K562 (cell line): ENCODE data around the gene LPCAT1. TPM values are rescaled to one million over a fixed set of nuclear protein-coding genes. Genes with fewer than 3 reads are reported as not detected.

Source experiments
- GTF2A2 ChIP-seq: IDR thresholded peaks from 2 replicates; pipeline ENCODE4 v1.6.1; 2016; ENCODE audit warnings: mild to moderate bottlenecking, missing genetic modification characterization, missing compliant biosample characterization
- LCOR ChIP-seq: sonication (generic); formaldehyde crosslinking; IDR thresholded peaks from 2 replicates; pipeline ENCODE4 v1.8.0; 2022; ENCODE audit warnings: mild to moderate bottlenecking, missing genetic modification reagents
- MEF2A ChIP-seq: IDR thresholded peaks from 2 replicates; pipeline ENCODE4 v1.6.1; 2011; ENCODE audit warnings: low read depth, mild to moderate bottlenecking, low read length, moderate library complexity; ENCODE audit not compliant: control insufficient read depth
- THRAP3 ChIP-seq: fragments of 450-650 bp; IDR thresholded peaks from 2 replicates; pipeline ENCODE4 v1.6.1; 2016; ENCODE audit warnings: mild to moderate bottlenecking, inconsistent platforms, borderline replicate concordance
- ZFPM2 ChIP-seq: fragments of 250-450 bp; sonication (Bioruptor Pico); IDR thresholded peaks from 2 replicates; pipeline ENCODE4 v1.5.1; 2022; ENCODE audit warnings: mild to moderate bottlenecking
- ZNF217 ChIP-seq: sonication (generic); formaldehyde crosslinking; IDR thresholded peaks from 2 replicates; pipeline ENCODE4 v1.8.0; 2022; ENCODE audit warnings: mild to moderate bottlenecking, missing genetic modification reagents
- polyA plus RNA-seq, 8 experiments: library from polyadenylated mRNA; depleted of rRNA in 4 of 8; stranded (reverse) in 5 of 8; unstranded in 3 of 8; fragments of >200 nt; fragmentation: Nextera tagmentation in 2 of 8; fragmentation: Illumina TruSeq in 1 of 8; extraction: Ambion mirVana in 2 of 8; extraction: Trizol in 1 of 8; gene quantifications; 2 replicates each; pipeline versions ENCODE4 v1.2.1 to v1.2.3, GENCODE V29; 2011 to 2014; ENCODE audit warnings: inconsistent platforms in 1 of 8, missing spikeins in 1 of 8
- total RNA-seq, 7 experiments: library from RNA; depleted of rRNA in 6 of 7; stranded (reverse); fragments of >200 nt in 6 of 7; fragmentation: Illumina TruSeq in 2 of 7; extraction: Trizol in 2 of 7; gene quantifications; 2 replicates each; pipeline versions ENCODE4 v1.2.1 to v1.2.3, GENCODE V29; 2011 to 2021; ENCODE audit warnings: low replicate concordance in 1 of 7
- TF ChIP-seq, protein P1 (sequence below): fragments of 450-650 bp; IDR thresholded peaks from 2 replicates; pipeline ENCODE4 v1.7.0; 2016; ENCODE audit warnings: borderline replicate concordance
- TF ChIP-seq, protein P2 (sequence below): fragments of 450-650 bp; IDR thresholded peaks from 2 replicates; pipeline ENCODE4 v1.7.1; 2018; ENCODE audit warnings: mild to moderate bottlenecking, low read depth; ENCODE audit not compliant: partially characterized antibody

LPCAT1 gene
- total and polyA plus RNA-seq, 9 of the 15 experiments (the other 6 are each of a cell fraction or from before 2014, with no cell fraction given), result 0.14 to 18.4 (median 13.9) TPM

DNA sequence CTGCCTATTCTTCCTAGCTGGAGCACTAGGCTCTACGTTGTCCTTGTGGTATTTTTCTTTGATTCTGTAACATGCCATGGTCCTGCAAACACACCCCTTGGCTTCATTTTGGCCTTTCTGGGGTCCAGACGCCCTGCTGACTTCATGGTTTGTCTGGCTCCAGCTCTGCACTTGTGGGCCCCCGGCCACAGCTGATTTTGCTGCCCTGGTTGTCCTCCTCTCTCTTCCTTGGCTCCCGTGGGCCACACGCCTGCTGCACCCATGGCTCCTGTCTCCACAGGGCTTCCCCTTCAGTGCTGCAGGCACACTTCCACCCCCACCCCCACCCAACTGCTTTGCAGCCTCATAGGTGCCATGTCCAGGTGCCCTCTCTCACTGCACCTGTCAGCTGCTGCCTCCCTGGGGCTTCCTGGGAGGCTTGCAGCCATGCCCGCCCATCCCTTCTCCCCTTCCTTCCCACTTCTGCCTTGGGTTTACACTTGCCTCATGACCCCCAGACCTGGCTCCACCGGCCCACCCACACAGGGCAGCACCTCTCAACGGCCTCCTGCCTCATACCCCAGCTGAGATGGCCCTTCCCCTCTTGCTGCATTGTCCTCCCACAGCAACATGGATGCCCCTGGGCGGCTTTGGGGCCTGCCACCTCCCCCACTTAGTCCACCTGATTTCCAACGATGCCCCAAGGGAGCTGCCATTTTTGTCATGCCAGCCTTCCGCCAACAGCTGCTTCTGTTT, 104.1 kb downstream of the LPCAT1 start (continued):
- TF ChIP-seq, protein P1, sequence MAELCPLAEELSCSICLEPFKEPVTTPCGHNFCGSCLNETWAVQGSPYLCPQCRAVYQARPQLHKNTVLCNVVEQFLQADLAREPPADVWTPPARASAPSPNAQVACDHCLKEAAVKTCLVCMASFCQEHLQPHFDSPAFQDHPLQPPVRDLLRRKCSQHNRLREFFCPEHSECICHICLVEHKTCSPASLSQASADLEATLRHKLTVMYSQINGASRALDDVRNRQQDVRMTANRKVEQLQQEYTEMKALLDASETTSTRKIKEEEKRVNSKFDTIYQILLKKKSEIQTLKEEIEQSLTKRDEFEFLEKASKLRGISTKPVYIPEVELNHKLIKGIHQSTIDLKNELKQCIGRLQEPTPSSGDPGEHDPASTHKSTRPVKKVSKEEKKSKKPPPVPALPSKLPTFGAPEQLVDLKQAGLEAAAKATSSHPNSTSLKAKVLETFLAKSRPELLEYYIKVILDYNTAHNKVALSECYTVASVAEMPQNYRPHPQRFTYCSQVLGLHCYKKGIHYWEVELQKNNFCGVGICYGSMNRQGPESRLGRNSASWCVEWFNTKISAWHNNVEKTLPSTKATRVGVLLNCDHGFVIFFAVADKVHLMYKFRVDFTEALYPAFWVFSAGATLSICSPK, result no peak
- TF ChIP-seq GTF2A2 (tag), result no peak
- TF ChIP-seq LCOR (CRISPR knock-in tag), result no peak
- TF ChIP-seq ZNF217 (CRISPR knock-in tag), result no peak
- no peak for TF ChIP-seq THRAP3
- no peak for TF ChIP-seq MEF2A
- TF ChIP-seq, protein P2, sequence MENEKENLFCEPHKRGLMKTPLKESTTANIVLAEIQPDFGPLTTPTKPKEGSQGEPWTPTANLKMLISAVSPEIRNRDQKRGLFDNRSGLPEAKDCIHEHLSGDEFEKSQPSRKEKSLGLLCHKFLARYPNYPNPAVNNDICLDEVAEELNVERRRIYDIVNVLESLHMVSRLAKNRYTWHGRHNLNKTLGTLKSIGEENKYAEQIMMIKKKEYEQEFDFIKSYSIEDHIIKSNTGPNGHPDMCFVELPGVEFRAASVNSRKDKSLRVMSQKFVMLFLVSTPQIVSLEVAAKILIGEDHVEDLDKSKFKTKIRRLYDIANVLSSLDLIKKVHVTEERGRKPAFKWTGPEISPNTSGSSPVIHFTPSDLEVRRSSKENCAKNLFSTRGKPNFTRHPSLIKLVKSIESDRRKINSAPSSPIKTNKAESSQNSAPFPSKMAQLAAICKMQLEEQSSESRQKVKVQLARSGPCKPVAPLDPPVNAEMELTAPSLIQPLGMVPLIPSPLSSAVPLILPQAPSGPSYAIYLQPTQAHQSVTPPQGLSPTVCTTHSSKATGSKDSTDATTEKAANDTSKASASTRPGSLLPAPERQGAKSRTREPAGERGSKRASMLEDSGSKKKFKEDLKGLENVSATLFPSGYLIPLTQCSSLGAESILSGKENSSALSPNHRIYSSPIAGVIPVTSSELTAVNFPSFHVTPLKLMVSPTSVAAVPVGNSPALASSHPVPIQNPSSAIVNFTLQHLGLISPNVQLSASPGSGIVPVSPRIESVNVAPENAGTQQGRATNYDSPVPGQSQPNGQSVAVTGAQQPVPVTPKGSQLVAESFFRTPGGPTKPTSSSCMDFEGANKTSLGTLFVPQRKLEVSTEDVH, result no peak
- no peak for TF ChIP-seq ZFPM2 (CRISPR knock-in tag)
